Fibroblast of gingiva (primary cell): Measurements from ENCODE around the gene MT1A.
A peak's percentile ranks its signal among the peaks of the same experiment; 100 is the strongest.
"Not testable (repeated sequence)": the region's sequence is repeated elsewhere in the genome, so short reads cannot be mapped to it uniquely, and the experiment has no call there.

ENCODE experiments used
- DNase-seq: peaks from one replicate; pipeline ENCODE4 v3.0.0-alpha.2; 2011; ENCODE audit warnings: low read depth

The MT1A gene

DNA sequence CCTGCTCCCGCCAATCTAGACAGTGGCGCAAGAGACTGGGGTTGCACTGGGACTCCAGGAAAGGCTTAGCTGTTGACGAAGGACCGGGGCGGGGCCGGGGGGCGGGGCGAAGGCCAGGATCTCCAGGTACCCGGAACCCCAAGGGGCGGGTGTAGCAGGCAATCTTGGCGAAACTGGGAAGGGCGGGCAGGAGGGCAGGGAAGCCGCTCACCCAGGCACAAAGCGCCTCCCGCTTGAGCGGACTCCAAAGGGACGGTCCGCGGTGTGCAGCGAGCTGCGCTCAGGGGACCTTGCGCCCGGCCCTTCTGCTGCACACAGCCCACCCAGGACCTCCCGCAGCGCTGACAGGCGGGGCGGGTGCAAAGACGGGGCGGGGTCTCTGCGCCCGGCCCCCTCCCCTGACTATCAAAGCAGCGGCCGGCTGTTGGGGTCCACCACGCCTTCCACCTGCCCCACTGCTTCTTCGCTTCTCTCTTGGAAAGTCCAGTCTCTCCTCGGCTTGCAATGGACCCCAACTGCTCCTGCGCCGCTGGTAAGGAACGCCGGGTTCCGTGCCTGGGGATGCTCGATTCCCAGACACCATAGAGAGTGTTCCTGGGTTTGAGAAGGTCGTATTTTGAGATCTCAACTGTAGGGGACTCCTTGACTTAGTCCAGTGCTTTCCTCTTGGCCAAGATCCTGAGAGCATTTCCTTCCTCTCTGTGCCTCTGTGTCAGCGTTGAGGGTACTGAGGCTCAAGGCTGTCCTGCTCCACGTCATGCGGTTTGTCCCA lies 19.3 kb downstream of the MT1A start, which contains the start of gene MT1F:
MT1F (plus strand) TSS at position 405 of the 772 bp plus-strand sequence; CDS start at position 505, 100 bp downstream.
- no peak for DNase-seq

DNA sequence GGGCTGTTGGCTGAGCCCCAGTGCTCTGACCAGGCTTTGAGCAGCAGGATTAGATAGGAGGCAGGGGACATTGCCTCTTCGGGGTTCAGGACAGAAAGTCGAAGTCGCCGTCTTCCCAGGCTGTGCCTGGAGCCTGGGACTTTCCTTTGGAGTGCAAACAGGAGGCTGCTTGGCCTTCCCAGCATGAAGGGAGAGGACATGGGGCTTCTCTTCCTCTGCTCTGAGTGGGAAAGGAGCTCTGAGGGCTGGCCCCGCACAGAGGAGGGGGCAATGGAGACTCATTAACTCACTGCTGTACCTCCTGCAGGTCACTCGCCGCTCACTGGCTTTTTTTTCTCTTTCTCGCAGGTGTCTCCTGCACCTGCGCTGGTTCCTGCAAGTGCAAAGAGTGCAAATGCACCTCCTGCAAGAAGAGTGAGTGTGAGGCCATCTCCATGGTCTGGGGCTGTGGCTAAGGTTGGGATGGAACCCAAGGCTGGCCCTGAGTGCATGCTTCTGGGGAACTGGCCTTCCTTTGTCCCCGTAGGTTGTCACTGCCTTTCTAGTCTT lies 19.9 kb downstream of the MT1A start:
- no peak for DNase-seq

DNA sequence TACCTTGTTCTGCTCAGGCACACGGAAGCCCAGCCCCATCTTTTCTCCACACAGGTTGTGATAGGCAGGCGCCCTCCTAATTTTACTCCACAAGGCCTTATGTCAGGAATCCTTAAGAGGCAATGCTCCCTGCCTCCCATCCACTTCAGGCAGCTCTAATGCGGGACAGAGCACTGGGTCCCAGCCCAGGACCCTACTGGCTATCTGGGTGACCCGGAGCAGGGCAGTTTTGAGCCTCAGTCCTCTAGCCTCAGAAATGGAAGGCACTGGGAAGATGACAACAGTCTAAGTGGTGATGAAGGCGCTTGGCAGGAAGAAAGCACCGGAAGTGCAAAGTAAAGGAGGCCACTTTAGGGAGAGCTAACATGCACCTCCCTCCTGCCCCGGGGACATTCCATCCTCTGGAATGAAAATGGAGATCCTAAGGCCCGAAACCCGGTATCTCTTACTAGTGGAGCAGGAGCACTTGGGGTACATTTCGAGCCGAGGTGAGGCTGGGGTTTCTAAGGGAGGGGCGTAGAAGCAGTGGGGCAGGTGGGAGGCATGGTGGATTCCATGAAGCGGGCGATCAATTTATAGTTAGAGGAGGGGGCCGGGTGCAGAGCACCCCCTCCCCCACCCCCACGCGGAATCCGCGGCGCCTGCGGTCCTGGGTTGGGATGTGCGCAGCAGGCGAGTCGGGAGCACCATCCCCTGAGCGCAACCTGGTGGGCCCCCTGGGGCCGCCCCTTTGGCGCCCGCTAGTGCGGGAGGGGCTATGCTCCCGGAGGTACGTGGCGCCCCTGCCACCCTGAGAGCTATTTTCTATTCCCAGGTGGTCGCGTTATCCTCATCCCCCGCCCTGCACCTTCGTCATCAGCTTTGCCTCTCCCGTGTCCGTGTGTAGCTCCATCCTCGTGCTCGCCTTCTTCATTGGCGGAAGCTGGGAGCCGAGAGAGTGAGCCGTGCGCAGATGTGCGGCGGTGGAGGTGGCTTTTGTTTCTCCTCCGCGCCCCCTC lies 24.2 kb downstream of the MT1A start:
- no peak for DNase-seq

DNA sequence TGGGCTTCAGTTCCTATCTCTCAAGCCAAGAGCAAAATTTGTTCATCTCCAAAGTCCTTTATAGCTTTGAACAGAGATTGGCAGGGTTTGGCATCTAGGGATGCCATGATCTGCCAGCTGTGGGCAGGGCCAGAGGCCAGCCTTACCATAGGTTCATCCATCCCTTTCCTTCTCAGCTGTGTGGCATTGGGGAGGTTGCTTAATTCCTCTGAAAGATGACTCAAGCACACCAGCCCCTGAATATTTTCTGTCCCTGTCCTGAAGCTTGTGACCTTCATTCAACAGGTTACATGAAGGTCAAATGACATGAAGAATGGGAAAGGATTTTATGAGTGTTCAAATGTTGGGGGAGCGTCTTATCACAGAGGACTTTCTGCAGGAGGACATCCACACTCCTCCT lies 26.0 kb downstream of the MT1A start:
- no peak for DNase-seq

DNA sequence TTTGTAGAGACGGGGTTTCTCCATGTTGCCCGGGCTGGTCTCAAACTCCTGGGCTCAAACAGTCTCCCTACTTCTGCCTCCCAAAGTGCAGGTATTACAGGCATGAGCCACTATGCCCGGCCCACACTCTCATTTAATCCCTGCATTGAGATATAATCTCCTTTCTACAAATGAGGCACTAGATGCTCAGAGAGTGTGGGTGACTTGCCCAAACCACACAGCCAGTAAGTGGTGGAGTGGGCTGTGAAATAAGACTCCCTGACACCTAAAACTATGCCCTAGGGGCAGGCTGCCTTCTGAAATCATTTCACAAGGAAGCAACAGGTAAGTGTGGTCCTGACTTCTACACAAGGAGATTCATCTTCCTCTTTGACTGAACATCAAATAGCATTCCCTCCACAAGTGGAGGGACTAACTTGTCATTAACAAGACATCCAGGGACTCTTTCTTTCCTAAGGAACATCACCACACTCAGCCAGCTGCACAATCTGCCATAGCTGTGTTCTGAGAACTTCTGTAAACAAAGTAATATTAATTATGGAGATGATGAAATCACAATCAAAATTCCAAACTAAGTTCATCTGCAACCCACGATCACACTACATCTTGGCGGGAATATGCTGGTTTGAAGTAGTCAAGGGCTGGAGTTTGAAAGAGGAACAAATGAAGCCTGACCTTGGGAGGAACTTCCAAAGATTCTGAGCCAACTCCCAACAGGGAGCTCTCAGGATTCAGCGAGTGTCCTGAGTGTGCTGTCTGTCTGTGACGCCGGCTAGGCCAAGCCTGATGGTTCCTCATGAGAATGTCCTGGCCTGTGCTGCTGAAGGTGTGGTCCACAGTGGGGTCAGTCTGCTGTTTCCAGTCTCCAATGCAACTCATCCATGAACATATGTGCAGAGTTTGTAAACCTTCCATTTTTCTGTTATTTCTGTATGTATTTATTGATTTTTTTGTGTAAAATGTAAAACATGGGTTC lies 27.1 kb downstream of the MT1A start:
- not testable (repeated sequence) for DNase-seq

DNA sequence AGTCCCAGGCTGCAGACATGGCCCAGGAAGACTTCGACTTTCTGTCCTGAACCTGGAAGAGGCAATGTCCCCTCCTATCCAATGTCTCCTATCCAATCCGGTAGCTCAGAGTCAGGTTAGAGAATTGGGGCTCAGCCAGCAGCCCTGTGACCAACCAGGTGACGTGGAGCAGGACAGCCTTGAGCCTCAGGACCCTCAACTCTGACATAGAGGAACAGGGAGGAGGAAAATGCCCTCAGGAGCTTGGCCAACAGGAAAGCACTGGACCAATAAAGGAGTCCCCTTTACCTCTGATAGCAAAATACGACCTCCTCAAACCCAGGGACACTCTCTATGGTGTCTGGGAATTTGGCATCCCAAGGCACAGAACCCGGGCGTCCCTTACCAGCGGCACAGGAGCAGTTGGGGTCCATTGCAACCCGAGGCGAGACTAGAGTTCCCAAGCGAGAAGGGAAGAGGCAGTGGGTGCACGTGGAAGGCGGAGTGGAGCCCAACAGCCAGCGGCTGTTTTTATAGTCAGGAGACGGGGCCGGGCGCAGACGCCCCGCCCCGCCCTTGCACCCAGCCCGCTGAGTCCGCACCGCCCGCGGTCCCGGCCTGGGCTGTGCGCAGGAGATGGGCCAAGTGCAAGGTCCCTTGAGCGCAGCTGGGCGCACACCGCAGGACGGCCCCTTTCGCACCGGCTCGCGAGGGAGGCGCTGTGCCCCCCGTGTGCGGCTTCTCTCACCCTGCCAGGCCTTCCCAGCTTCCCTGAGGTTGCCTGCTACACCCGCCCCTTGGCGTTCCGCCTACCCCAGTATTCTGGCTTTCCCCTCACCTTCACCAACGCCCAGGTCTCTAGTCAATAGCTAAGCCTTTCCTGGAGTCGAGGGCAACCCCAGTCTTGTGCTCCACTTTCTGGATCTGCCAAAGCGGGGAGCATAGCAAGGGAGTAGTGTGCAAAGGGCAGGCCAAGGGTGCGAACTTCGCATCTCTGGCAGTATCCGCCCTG lies 29.4 kb downstream of the MT1A start, which contains the start of gene MT1G:
MT1G (minus strand) TSS at position 485 of the 991 bp plus-strand sequence; CDS start at position 413, 72 bp downstream.
- no peak for DNase-seq

DNA sequence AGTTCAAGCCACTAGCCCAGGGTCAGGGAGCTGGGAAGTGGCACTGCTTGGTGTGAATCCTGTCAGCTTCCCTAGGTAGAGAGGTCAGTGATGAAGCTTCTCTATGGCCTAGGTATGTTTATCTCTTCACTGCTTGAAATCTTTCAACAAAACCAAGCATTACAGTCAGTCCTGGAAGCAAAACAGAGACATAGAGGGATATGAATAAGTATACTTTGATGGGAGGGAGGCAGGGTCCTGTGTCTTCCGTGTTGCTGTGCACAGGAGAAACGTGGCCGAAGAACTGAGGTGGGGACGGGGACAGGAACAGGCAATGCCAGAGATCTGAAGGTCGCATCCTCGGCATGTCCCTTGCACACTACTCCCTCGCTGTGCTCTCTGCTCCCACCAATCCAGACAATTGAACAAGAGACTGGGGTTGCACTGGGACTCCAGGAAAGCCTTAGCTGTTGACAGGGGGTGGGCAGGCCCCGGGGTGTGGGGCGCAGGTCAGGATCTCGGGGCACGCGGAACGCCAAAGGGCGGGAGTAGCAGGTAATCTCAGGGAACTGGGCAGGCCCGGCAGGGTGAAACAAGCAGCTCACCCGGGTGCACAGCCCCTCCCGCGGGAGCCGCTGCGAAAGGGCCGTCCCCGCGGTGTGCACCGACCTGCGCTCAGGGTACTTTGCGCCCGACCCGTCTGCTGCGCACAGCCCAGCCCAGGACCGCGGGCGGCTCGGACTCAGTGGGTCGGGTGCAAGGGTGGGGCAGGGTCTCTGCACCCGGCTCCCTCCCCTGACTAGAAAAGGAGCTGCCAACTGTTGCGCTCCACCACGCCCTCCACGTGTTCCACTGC lies 30.8 kb downstream of the MT1A start, which contains the start of gene MT1H:
MT1H (plus strand) TSS at position 810 of the 835 bp plus-strand sequence. CDS start 71 bp downstream, outside the sequence.
- no peak for DNase-seq

DNA sequence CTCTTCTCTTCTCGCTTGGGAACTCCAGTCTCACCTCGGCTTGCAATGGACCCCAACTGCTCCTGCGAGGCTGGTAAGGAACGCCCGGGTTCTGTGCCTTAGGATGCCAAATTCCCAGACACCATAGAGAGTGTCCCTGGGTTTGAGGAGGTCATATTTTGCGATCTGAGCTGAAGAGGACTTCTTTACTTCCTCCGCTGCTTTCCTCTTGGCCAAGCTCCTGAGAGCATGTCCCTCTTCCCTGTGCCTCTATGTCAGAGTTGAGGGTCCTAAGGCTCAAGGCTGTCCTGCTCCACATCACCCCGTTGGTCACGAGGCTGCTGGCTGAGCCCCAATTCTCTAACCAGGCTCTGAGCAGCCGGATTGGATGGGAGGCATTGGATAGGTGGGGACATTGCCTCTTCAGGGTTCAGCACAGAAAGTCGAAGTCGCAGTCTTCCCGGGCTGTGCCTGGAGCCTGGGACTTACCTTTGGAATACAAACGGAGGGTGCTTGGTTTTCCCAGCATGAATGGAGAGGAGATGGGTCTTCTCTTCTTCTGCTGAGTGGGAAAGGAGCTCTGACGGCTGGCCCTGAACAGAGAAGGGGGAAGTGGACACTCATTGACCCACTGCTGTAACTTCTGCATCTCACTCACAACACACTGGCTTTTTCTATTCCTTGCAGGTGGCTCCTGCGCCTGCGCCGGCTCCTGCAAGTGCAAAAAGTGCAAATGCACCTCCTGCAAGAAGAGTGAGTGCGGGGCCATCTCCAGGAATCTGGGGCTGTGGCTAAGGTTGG lies 31.6 kb downstream of the MT1A start:
- DNase-seq, result no peak

DNA sequence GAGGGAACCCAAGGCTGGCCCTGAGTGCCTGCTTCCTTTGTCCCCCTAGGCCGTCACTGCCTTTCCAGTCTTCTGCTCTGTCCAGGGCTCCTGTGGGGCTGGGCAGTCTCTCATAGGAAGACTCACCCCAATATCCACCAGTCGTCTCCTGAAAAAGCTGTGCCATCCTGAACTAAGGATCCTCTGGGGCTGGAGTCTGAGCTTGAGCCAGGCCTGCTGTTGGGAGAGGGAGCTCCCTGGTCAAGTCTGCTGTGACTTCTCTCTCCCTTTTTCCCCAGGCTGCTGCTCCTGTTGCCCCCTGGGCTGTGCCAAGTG lies 32.1 kb downstream of the MT1A start:
- no peak for DNase-seq

DNA sequence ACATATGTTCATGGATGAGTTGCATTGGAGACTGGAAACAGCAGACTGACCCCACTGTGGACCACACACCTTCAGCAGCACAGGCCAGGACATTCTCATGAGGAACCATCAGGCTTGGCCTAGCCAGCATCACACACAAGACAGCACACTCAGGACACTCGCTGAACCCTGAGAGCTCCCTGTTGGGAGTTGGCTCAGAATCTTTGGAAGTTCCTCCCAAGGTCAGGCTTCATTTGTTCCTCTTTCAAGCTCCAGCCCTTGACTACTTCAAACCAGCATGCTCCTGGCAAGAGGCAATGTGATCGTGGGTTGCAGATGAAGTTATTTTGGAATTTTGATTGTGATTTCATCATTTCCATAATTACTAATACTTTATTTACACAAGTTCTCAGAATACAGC lies 33.2 kb downstream of the MT1A start:
- peak; percentile 49 for DNase-seq

DNA sequence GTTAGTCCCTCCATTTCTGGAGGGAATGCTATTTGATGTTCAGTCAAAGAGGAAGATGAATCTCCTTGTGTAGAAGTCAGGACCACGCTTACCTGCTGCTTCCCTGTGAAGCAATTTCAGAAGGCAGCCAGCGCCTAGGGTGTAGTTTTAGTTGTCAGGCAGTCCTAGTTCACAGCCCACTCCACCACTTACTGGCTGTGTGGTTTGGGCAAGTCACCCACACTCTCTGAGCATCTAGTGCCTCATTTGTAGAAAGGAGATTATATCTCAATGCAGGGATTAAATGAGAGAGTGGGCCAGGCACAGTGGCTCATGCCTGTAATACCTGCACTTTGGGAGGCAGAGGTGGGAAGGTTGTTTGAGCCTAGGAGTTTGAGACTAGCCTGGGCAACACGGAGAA lies 33.7 kb downstream of the MT1A start:
- DNase-seq, result not testable (repeated sequence)

DNA sequence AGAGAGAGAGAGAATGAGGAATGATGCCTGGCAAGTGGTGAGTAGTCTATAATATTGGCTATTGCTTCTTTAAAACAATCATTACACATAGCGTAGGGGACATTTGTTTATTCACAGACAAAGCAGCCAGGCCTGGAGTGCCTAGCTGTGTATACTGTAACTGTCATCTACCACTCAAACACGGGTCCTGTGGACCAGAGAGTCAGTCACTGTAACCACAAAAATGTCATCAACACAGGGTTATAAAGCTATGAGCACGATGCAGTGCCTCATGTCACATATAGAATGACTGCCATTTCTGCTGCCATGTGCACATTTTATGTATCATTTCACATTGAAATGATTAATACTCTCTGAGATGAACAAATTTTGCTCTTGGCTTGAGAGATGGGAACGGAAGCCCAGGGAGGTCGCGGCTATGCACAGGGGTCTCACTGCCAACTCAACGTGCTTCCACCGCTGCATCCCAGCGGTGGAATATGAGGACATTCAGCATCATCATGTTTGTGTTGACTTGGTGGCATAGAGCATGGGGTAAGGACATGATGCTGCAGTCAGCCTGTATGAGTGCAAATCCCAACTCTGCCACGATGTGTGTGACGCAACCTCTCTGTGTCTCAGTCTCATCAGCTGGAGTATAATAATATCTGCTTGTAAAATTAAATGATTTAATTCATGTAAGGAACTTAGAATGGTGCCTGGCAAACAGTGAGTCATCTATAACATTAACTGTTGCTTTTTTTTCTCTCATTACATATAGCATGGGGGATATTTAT lies 34.5 kb downstream of the MT1A start:
- no peak for DNase-seq

DNA sequence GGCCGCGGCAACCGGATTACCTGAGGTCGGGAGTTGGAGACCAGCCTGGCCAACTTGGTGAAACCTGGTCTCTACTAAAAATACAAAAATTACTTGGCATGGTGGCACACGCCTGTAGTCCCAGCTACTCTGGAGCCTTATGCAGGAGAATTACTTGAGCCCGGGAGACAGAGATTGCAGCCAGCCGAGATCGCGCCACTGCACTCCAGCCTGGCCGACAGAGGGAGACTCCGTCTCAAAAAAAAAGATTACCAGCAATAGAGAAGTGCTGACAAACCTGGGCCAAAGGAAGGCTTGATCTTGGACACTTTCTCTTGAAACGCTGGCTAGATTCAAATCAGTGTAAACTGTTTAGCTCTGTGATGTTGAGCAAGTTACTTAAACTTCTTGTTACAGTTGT lies 35.5 kb downstream of the MT1A start:
- peak; percentile 19 for DNase-seq

DNA sequence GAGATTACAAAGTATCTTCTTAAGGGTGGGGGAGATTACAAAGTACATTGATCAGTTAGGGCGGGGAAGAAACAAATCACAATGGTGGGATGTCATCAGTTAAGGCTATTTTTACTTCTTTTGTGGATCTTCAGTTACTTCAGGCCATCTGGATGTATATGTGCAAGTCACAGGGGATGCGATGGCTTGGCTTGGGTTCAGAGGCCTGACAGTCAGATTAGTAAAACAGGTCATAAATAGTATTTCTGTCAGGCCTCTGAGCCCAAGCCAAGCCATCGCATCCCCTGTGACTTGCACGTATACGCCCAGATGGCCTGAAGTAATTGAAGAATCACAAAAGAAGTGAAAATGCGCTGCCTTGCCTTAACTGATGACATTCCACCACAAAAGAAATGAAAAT lies 36.1 kb downstream of the MT1A start:
- not testable (repeated sequence) for DNase-seq

DNA sequence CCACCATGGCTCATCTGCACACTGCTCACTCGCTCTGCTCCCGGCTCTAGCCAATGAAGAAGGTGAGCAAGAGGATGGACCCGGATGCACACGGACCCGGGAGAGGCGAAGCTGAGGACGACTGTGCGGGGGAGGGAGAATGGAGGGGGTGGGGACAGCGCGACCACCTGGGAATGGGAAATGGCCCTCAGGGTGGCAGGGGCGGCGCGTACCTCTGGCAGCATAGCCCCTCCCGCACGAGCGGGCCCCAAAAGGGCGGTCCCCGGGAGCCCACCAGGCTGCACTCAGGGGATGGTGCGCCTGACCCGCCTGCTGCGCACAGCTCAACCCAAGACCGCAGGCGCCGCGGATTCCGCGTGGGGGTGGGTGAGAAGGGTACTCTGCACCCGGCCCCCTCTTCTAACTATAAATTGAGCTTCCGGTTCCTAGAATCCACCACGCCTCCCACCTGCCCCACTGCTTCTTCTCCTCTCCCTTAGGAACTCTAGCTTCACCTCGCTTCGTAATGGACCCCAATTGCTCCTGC lies 37.3 kb downstream of the MT1A start:
- no peak for DNase-seq

DNA sequence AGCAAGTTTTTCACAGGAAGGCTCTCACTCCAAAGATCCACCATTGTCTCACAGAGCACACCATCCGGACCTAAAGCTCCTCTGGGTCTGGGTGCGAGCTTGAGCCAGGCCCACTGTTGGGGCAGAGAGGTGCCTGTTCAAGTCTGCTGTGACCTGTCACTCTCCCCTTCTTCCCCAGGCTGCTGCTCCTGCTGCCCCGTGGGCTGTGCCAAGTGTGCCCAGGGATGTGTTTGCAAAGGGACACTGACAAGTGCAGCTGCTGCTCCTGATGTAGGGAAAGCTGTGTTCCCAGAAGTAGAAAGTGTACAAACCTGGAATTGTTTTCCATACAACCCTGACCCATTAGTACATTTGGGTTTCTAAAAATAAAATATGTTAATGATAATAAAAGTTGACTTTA lies 39.0 kb downstream of the MT1A start:
- no peak for DNase-seq

DNA sequence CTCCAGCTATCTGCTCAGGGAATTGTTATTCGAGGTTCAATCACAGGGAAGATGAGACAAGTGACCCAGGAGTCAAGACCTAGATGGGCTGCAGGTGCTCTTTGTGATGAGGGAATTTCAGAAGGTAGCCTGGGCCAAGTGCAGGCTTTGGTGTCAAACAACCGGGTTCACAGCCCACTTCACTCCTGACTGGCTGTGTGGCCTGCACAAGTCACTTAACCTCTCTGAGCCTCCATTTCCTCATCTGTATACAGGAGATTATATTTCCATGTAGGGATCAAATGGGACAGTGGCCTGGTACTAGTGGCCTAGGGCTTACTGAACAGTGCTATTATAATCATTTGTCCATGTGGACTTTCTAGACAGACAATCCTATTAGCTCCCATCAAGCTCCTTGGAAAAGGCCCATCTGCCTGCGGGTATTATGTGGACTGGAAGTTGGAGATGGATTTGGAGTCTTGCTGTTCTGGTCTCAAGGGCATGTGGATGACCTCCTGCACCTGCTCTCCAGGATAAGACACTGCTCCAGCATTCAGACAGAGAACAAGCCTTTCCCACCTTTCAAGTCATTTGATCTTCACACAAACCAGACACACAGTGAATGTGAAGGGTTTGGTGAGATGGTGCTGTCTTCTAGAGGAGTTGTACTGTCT lies 40.7 kb downstream of the MT1A start:
- no peak for DNase-seq
